Measurements from ENCODE around the gene TP53I11.

GRCh38 chr11:44957040-44957515 is 6.4 kb upstream of the TP53I11 start:
- TF ChIP-seq CTCF (IDR thresholded peaks at IDR 0.05 in 8 of 11, conservative IDR thresholded peaks at IDR 0.05 in 3 of 11) (no peak), POLR2AphosphoS5 (IDR thresholded peaks at IDR 0.05) (no peak), POLR2A (IDR thresholded peaks at IDR 0.05) (no peak)

All from spleen (tissue), 7 donors.